Right hindlimb (tissue), 1 donor: ENCODE measurements around the gene PIP4K2A.
A peak's percentile ranks its signal among the peaks of the same experiment; 100 is the strongest.

Experiments
- DNase-seq: peaks from one replicate; pipeline ENCODE4 v3.0.0-alpha.2; 2018

The PIP4K2A gene

GRCh38 chr10:22588462-22588861, 125.9 kb downstream of the PIP4K2A start:
- no peak for DNase-seq

GRCh38 chr10:22583683-22584082, 130.7 kb downstream of the PIP4K2A start:
- no peak for DNase-seq

DNA sequence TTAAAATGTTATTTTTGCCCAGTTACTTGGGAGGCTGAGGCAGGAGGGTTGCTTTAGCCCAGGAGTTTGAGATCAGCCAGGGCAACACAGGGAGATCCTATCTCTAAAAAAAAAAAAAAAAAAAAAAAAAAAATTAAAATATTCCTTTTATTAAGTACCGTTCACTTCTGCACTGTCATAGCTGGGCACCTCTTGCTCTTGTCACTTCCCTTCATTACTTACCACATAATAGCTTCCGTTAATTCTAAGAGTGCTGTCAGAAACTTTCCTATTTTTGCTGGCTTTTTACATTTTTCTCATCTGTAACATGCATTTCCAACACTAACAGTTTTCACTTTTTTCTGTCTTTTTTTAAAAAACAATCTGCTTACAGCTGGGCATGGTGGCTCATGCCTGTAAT, 132.9 kb downstream of the PIP4K2A start:
- DNase-seq, result no peak

DNA sequence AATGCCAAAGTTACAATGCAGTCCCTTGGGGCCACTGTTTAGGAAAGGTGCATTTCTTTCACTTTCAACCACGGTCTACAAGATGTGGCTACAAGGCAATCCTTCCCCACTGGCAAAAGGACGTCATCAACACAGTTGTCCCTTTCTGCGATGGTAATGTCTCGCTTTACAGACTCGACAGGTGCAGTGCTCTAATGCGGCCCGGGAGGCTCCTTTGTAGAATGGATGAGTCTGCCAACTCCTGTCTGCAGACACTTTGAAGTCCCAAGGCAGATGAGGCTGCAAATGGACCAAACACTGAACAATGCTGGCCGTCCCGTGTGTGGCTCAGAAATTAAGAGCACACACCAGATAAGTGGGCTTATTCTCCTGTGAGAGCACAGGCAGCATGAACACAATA, 133.7 kb downstream of the PIP4K2A start:
- DNase-seq, result no peak

- DNase-seq, result no peak
Measured at GRCh38 chr10:22579826-22580225, 134.6 kb downstream of the PIP4K2A start.

- DNase-seq, result no peak
Measured at GRCh38 chr10:22573820-22574569, 140.4 kb downstream of the PIP4K2A start.

DNA sequence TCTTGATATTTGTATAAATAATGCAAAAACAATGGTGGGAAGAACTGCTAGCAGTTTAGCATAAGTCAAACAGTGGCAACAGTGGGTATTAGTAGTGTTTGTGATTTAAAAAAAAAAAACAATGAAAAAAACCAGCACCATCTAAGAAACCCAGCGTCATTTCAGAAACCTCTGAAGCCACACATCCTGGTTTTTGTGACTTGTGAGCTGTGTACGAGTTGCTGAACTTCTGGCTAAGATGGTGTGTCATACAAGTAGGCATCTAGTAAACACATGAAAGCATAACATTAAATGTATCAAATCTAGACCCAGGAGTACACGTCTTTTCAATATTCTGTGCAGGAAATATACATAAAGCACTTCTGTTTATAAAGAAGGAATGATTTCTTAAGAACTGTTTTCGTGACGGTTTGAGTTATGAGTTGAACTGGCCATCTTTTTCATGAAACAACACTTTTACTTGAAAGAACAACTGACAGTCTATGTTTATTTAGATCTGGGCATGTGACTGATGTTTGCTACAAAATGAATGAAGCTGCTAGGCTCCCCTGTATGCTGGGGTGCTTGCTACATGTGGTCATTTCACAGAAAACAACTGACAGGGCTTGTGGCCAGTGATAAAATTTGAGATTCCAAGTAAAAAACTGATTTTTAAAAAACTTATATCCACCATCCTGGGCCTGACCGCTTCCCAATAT, 143.5 kb downstream of the PIP4K2A start:
- DNase-seq, result no peak

GRCh38 chr10:22570234-22570633, 144.1 kb downstream of the PIP4K2A start:
- no peak for DNase-seq

DNA sequence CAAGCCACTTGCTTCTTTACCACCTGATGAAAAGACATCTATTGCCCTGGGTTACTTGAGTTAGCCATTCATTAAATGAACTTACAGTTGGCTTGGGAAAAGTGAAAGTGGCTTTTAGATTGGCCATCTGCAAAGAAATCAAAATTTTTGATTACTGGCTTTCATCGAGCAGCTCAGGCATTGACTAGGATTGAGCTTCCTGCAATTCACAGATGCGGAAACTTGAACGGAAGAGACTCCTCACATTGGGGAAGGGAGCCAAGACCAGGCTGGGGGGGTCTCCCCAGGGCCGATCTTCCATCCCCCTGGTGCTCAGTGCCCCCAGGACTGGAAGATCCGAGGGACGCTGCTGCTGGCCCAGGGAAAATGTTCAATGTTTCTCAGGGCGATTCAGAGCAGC, 145.4 kb downstream of the PIP4K2A start:
- DNase-seq, result no peak

- no peak for DNase-seq
Measured at GRCh38 chr10:22564060-22564459, 150.3 kb downstream of the PIP4K2A start.

DNA sequence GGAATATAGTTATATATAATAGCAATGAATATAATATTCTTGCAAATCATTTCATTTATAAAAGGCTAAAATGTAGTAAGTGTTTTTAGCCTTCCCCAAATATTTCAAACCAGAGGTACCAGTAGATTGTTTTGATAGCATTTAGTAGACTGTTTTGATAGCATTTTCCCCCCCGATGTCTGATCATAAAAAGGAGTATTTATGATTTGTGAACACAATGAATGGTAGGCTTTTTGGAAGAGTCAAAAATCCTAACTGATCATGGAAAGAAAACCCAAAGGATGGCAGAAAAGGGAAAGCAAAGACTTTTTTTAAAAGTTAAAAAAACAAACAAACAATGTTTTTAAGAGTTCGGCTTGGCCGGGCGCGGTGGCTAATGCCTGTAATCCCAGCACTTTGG, 152.5 kb downstream of the PIP4K2A start:
- DNase-seq, result no peak

- DNase-seq, result peak; percentile 32
Measured at GRCh38 chr10:22560913-22561239, 153.5 kb downstream of the PIP4K2A start.

GRCh38 chr10:22560096-22560912, 154.1 kb downstream of the PIP4K2A start:
- no peak for DNase-seq

DNA sequence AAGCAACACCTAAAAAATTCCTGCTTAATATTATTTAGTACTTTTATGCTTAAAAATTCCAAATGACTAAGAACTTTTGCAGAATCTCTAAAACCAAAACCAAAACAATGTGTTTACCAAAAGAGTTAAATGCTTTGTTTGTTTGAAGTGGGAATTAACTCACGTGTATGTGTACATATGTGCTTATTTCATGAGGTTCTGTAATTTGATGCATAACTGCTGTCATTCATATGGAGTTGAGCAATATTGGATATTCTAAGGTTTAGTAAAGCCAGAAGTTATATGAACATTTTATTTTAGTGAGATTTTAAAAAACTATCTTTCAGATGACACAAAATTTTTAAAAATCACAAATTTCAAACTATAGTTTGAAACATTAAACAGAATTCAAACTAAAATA, 157.1 kb downstream of the PIP4K2A start:
- no peak for DNase-seq

GRCh38 chr10:22556774-22557173, 157.6 kb downstream of the PIP4K2A start:
- DNase-seq, result no peak

DNA sequence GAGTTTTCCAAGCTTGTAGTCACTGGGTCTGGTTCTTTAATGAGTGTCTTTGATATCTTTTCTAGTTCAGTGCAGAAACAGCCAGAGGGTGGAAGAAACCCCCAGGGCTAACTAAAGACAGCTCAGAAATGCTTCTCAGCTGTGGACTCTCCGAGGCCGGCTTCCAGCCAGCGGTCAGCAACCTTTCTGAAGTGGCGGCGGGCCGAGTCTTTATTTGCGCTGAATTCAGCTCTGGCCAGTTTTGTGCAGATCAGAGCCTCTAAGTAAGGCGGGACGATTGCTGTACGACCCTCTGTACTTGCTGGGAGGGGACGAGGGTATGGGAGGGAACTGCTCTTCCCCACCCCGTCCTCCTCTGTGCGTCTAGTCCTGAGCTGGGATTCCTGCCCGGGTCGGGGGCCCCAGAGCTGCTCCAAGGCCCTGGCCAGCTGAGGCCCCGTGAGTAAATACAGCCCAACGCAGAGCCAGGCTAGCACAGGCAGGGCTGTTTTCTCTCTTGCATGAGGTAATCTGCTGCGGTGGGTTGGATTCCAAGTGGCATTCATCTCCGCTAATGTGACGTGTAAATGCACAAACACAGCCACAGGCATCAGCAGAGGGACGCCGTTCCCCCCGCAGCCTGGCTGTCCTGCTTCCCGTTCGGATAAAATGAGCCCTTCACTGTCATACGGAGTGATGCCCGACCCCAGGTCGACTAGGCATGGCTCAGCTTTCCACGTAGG, 159.8 kb downstream of the PIP4K2A start:
- peak; percentile 95 for DNase-seq

DNA sequence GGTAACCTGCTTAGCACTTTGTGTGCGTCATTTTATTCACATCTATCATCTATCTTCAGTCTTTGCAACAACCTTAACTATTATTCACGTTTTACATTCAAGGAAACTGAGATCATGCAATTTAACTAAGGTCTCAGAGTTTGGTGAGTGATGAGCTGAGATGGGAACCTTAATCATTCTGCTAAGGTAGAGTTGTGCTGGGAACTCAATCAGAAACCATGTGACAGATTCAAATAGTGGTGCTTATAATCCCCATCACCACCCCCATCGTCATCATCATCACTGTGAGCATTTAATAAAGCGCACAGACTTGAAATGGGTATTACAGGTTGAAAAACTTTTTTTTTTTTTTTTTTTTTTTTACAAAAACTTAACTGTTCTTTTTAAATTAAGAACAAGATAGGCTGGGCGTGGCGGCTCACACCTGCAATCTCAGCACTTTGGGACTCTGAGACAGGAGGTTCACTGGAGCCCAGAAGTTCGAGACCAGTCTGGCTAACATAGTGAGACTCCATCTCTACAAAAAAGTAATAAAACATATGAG, 160.9 kb downstream of the PIP4K2A start:
- no peak for DNase-seq

GRCh38 chr10:22552888-22553378, 161.4 kb downstream of the PIP4K2A start:
- DNase-seq, result peak; percentile 34

DNA sequence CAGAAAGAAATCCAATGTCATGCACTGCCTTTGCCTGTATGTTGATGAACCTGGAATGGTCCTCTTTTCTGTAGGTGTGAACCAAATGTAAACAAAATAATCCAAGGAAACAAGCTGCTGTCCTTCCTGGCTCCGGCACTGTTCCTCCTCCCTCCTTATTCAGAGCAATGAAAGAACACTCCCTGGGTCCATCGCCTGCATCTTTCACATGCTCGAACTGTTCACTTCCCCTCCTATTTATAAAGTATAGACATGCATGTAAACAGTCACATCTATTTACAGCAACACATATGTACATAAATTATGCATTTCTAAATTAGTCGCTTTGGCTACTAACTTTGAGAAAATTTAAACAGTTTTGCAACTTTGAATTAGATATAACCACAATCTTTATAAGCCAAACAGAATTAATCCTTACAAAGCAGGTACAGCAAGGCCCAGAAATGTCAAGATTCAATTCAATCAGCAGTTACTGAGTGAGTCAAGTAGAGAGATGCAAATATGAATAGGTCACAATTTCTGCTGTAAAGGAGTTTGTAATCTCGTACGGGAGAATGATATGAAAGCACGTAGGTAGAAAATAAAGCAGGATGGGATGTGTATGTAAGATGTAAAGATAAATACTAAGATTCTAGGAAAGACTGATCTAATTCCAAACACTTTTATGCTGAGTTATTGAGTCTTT, 162.6 kb downstream of the PIP4K2A start:
- DNase-seq, result no peak

- peak; percentile 35 for DNase-seq
Measured at GRCh38 chr10:22550732-22551131, 163.6 kb downstream of the PIP4K2A start.

GRCh38 chr10:22548344-22548743, 166.0 kb downstream of the PIP4K2A start:
- DNase-seq, result no peak

- no peak for DNase-seq
Measured at GRCh38 chr10:22545643-22546042, 168.7 kb downstream of the PIP4K2A start.
